ENCODE results near the gene CHTOP. TPM values are rescaled to one million over a fixed set of nuclear protein-coding genes. Genes with fewer than 3 reads are reported as not detected.

Gene CHTOP
- polyA plus RNA-seq, 1 of the 3 experiments (the other 2 are of a cell fraction): 84.9 TPM

GRCh38 chr1:153628638-153629342 is 5.1 kb upstream of the CHTOP start:
- Histone ChIP-seq H3K4me1 (ENCODE audit: control insufficient read depth in 1 of 2, insufficient read depth in 2 of 2, low read depth in 1 of 2, low read length in 1 of 2) (peaks cover 10 to 11% of the 10 kb centered on the region in 2 experiments; a peak in 2 of 4 replicates), H3K4me3 (ENCODE audit: low read depth in 2 of 2, low read length in 1 of 2) (no peak overlapping the region), H3K27ac (ENCODE audit: low read depth in 2 of 2, low read length in 1 of 2) (no peak overlapping the region), H3K9ac (no peak overlapping the region), H2AFZ (ENCODE audit: low read depth) (no peak overlapping the region), H3K79me2 (ENCODE audit: insufficient read depth) (peaks cover 4% of the 10 kb centered on the region; the same call in 1 of the 2 replicates), H3K36me3 (replicated peaks in 1 of 2; ENCODE audit: control insufficient read depth in 1 of 2, insufficient read depth in 2 of 2, low read length in 1 of 2) (no peaks in the 10 kb centered on the region), H3K9me2 (no peaks in the 10 kb centered on the region), H3F3A (replicated peaks; ENCODE audit: insufficient read depth) (peaks cover 12% of the 10 kb centered on the region), H3K9me3 (no peaks in the 10 kb centered on the region), H4K20me1 (ENCODE audit: insufficient read depth) (no peaks in the 10 kb centered on the region), H3K4me2 (no peak overlapping the region), H3K27me3 (ENCODE audit: insufficient read depth) (no peaks in the 10 kb centered on the region)
- CTCF ChIA-PET: interaction anchor here (0.6 to 8.3 kb wide), 3 partner anchors 13 to 118 kb away, joined by 3 to 62 read pairs (median 13); partner anchors contain the start of genes S100A14 and S100A16
- 82% methylated on average over 6 of the region's 6 CpGs for WGBS (ENCODE audit: low lambda C conversion rate)
- POLR2A ChIA-PET: no interaction called here
- TF ChIP-seq GATA2 (CRISPR knock-in tag; IDR thresholded peaks at IDR 0.05): no peak
- TF ChIP-seq SMC3 (IDR thresholded peaks at IDR 0.05; ENCODE audit: low read depth, low read length): no peak
- no peak for TF ChIP-seq MXI1 (IDR thresholded peaks at IDR 0.05; ENCODE audit: low read depth, low read length)
- TF ChIP-seq FOXM1 (IDR thresholded peaks at IDR 0.05; ENCODE audit: low read depth): no peak
- no peak for TF ChIP-seq USF2 (IDR thresholded peaks at IDR 0.05; ENCODE audit: borderline replicate concordance, low read depth, low read length)
- no peak for TF ChIP-seq MEF2A (IDR thresholded peaks at IDR 0.05; ENCODE audit: borderline replicate concordance, low read depth)
- no peak for TF ChIP-seq RFX5 (IDR thresholded peaks at IDR 0.05; ENCODE audit: low read length)
- no peak for TF ChIP-seq RAD21 (IDR thresholded peaks at IDR 0.05; ENCODE audit: low read length)
- TF ChIP-seq GABPA (IDR thresholded peaks at IDR 0.05; ENCODE audit: low read depth): no peak
- TF ChIP-seq SIN3A (IDR thresholded peaks at IDR 0.05; ENCODE audit: borderline replicate concordance, low read depth, low read length): no peak
- TF ChIP-seq EZH2phosphoT487 (IDR thresholded peaks at IDR 0.05; ENCODE audit: borderline replicate concordance, low read depth): no peak
- TF ChIP-seq NFIC (IDR thresholded peaks at IDR 0.05; ENCODE audit: borderline replicate concordance): no peak
- no peak for TF ChIP-seq JUND (IDR thresholded peaks at IDR 0.05)
- TF ChIP-seq USF1 (IDR thresholded peaks at IDR 0.05; ENCODE audit: borderline replicate concordance, low read depth): no peak
- TF ChIP-seq REST (IDR thresholded peaks at IDR 0.05; ENCODE audit: low read depth, low read length): no peak
- TF ChIP-seq NRF1 (IDR thresholded peaks at IDR 0.05; ENCODE audit: low read depth, low read length): no peak
- TF ChIP-seq ELF1 (IDR thresholded peaks at IDR 0.05): no peak
- TF ChIP-seq RXRA (IDR thresholded peaks at IDR 0.05; ENCODE audit: borderline replicate concordance, low read depth): no peak
- no peak for TF ChIP-seq YY1 (IDR thresholded peaks at IDR 0.05; ENCODE audit: low read depth)
- DNase-seq: no peak
